Small intestine (tissue), 7 donors: ENCODE measurements around the gene DPH1. TPM values are rescaled to one million over a fixed set of nuclear protein-coding genes. Genes with fewer than 3 reads are reported as not detected.

Experiments
- DNase-seq, 2 donors: peaks; one replicate each; pipeline versions ENCODE4 v3.0.0 to v3.0.0-alpha.2; 2013
- FAIRE-seq: peaks from 2 replicates; lab custom pipeline; 2012; peaks lifted over from hg19 to GRCh38; lab: Jason Lieb, UNC
- H3K27ac ChIP-seq, 3 donors: one replicate each; pipeline ENCODE4 v1.5.1; 2013; ENCODE audit warnings: low read length in 2 of 3, mild to moderate bottlenecking in 2 of 3, control low read depth in 1 of 3, inconsistent platforms in 1 of 3, low read depth in 1 of 3, moderate library complexity in 1 of 3
- H3K27me3 ChIP-seq, 3 donors: one replicate each; pipeline ENCODE4 v1.6.1; 2013; ENCODE audit warnings: low read length in 3 of 3, inconsistent platforms in 1 of 3; ENCODE audit not compliant: control insufficient read depth in 3 of 3, insufficient read depth in 3 of 3
- H3K36me3 ChIP-seq, 3 donors: one replicate each; pipeline ENCODE4 v1.6.1; 2013; ENCODE audit warnings: low read length in 3 of 3, inconsistent platforms in 1 of 3, low read depth in 1 of 3, mild to moderate bottlenecking in 1 of 3, moderate library complexity in 1 of 3; ENCODE audit not compliant: control insufficient read depth in 3 of 3, insufficient read depth in 2 of 3
- H3K4me1 ChIP-seq, 3 donors: one replicate each; pipeline ENCODE4 v1.6.1; 2013; ENCODE audit warnings: low read length in 2 of 3, inconsistent platforms in 1 of 3, low read depth in 1 of 3, mild to moderate bottlenecking in 1 of 3, moderate library complexity in 1 of 3; ENCODE audit not compliant: control insufficient read depth in 3 of 3, insufficient read depth in 2 of 3
- H3K4me3 ChIP-seq, 3 donors: one replicate each; pipeline ENCODE4 v1.5.1; 2013; ENCODE audit warnings: low read length in 3 of 3, control low read depth in 1 of 3, inconsistent platforms in 1 of 3, low read depth in 1 of 3, mild to moderate bottlenecking in 1 of 3, moderate library complexity in 1 of 3
- H3K9me3 ChIP-seq, 2 donors: one replicate each; pipeline ENCODE4 v1.6.1; 2013; ENCODE audit warnings: low read depth in 1 of 2, low read length in 1 of 2; ENCODE audit not compliant: control insufficient read depth in 2 of 2, insufficient read depth in 1 of 2
- WGBS, 3 donors: extraction: QIAGEN DNeasy Blood & Tissue Kit; methylation state at CpG; one replicate each; pipeline ENCODE4 v1.1.7; 2013; 5-methylcytosine and 5-hydroxymethylcytosine counted together
- polyA plus RNA-seq, 4 donors: library from polyadenylated mRNA; stranded (reverse) in 3 of 4; unstranded in 1 of 4; fragments of 200-250 nt in 3 of 4; fragments of 120-200 nt in 1 of 4; gene quantifications; one replicate each; pipeline versions ENCODE4 v1.2.1 to v1.2.3, GENCODE V29; 2013
- donor health status: healthy with polysubstance abuse.
- donor health status: control.
- donor health status: control.
- donor health status: Bipolar disorder and iron deficiency.
- donor health status: healthy.

Gene DPH1
- polyA plus RNA-seq, 4 donors: 11.6 to 40.2 (median 15.8) TPM

DNA sequence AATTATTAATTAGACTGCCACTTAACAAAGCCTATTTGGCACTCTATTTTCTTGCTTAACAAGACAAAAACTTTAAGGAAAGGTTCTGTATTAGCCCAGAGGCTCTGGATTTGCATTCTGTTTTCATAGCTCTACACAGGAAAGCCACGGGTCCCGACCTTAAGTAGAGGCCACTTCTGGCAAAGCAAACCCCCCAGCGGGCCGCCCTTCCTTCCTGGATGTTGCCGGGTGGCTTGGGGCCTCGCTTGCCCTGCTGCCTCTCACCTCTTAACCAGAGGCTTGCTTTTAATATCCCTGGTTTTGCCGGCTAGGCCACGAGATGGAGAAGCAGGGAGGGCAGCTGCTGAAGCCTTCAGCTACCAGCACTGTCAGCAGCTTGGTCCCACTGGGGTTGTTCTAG lies 9.2 kb upstream of the DPH1 start:
- H3K4me3 ChIP-seq: no peak overlapping the region
- H3K4me1 ChIP-seq: peaks cover 0 to 7% (median 0%) of the 10 kb centered on the region in 3 donors
- peaks cover 6 to 76% (median 23%) of the 10 kb centered on the region in 3 donors for H3K27me3 ChIP-seq
- 48 to 67% (median 49%) methylated on average over 8 of the region's 8 CpGs for WGBS, 3 donors
- no peak for DNase-seq
- no peaks in the 10 kb centered on the region for H3K9me3 ChIP-seq
- no peak for FAIRE-seq
- H3K27ac ChIP-seq: no peak overlapping the region
- no peaks in the 10 kb centered on the region for H3K36me3 ChIP-seq

DNA sequence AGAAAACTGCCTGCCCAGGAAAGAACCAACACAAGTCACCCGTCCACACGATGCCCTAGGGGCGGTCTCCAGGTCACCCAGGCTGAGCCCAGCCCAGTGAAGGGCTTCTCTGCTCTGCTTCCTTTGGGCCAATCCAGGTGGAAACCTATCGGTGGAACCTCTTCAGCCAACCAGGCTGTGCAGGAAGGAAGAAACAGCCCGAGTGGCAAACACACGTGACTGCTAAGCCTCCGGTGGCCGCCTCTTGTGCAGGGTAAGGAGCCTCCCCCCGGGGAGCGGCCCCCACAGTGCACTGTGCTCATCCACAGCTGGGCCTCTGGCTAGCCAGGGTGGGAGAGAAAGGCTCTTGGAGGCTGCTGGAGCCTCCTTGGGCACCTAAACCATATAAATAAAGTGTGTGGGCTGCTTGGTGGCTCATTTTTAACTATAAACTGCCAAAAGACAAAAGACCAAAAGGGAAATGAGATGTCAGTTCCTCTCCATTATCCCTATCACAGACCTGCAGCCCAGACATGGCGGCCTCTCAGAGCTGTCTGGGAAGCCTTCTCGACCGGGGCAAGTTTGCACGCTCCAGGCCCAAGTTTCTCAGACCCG lies 7.2 kb upstream of the DPH1 start:
- H3K27ac ChIP-seq: no peak overlapping the region
- no peak for FAIRE-seq

DNA sequence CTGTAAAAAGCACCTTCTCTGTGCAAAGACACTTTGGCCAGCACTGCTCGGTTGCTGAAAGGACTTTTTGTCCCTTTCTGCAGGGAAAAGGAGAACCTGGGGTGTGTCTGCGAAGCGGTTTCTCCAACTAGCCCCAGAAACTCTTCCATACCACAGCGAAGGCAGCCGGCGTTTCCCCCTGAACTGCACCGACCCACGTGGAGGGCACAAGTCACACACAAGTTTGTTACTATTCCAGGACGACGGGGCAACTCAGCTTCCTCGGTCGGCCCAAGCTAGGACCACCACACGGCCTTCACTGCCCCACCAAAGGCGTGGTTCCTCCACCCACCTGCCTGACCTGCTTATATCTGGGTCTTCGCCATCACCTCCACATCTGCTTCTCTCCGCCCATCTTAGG lies 6.7 kb upstream of the DPH1 start:
- Histone ChIP-seq H3K27ac (no peak overlapping the region), H3K27me3 (peaks cover 6 to 90% (median 25%) of the 10 kb centered on the region in 3 donors), H3K9me3 (no peaks in the 10 kb centered on the region), H3K36me3 (no peaks in the 10 kb centered on the region), H3K4me1 (peaks cover 0 to 15% (median 0%) of the 10 kb centered on the region in 3 donors), H3K4me3 (no peak overlapping the region)
- 39 to 59% (median 52%) methylated on average over 15 to 16 of the region's 16 CpGs for WGBS, 3 donors
- FAIRE-seq: no peak
- no peak for DNase-seq

More for the DNA sequence above, 7.2 kb upstream of the DPH1 start:
- no peaks in the 10 kb centered on the region for H3K9me3 ChIP-seq
- peaks cover 8 to 88% (median 25%) of the 10 kb centered on the region in 3 donors for H3K27me3 ChIP-seq
- peaks cover 0 to 15% (median 0%) of the 10 kb centered on the region in 3 donors for H3K4me1 ChIP-seq
- no peak overlapping the region for H3K4me3 ChIP-seq
- 63 to 70% (median 66%) methylated on average over 15 of the region's 15 CpGs for WGBS, 3 donors
- no peak for DNase-seq
- H3K36me3 ChIP-seq: no peaks in the 10 kb centered on the region

DNA sequence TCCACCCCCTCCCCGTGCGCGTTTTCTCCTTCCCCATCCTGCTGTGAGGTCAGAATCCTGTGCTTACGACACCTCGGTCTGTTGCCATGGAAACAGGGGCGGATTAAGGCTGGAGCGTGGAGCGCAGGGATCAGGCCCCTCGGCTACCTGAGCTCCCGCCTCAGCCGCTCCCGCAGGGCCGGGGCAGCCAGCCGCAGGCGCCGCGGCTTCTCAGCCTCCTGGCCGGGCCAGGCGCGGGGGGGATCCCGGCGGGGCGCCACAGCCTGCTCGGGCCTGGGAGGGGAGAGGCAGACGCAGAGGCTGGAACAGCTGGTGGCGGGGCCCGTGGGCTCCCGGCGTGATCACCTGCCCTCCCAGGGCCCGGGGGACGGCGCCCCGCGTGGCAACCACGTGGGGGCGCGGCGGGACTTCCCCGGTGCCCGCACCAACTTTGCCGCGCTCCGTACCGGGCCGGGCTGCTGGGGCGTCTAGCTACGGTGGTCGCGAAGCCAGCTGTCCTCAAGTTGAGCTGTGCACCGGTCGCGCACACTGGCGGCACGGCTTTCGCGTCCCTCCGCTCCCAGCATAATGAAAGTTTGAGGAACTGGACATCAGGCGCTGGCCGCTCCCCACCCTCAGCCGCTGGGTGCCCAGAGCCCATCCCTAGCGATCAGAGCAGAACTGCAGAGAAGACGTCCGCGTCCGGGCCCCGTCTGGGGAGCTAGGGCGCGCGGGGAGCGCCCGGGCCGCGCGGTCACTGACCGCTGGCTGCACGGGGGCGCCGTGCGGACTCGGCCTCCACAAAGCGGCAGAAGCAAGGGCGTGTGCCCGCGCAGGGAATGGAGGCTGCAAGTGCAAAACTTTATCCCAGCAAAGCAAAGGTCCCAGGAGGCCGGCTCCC lies 6.0 kb upstream of the DPH1 start:
- Histone ChIP-seq H3K27me3 (peaks cover 6 to 90% (median 25%) of the 10 kb centered on the region in 3 donors), H3K4me1 (peaks cover 0 to 15% (median 0%) of the 10 kb centered on the region in 3 donors), H3K27ac (no peak overlapping the region), H3K9me3 (no peaks in the 10 kb centered on the region), H3K36me3 (no peaks in the 10 kb centered on the region), H3K4me3 (peak overlapping the region in 1 of 3 donors; percentile 47)
- WGBS, 3 donors: 1 to 4% (median 2%) methylated on average over 67 to 85 of the region's 85 CpGs
- DNase-seq (peak in 1 of 2 donors; percentile 62), FAIRE-seq (no peak)

DNA sequence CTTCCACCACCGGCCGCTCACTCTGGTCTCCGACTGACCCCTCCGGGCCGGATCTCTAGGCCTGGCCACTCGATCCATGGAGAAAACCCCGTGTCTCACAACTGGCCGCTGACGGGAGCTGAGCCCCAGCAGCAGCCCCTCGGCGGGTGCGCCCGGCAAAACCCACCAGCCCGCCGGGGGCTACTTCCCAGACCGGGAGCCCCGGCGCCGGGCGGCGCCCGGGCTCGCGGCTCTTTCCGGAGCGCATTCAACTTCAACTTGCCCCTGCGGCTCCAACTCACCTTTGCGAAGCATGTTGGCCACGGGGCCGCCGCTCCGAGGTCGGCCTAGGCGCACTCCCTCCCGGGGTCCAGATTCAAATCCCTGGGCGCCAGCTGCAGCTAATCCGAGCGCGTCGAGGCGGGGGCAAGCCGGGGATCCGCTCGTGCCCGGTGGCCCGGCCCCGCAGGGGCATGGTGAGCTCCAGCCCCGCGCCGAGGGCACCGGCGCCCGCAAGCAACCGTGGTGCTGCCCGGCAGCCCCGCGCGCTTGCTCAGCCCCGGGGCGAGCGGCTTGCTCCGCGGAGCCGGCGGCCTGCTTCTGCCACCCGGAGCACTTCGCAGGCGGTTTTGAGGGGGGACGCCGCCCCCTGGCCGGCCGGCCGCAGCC lies 5.3 kb upstream of the DPH1 start:
- peaks cover 0 to 17% (median 3%) of the 10 kb centered on the region in 3 donors for H3K4me1 ChIP-seq
- peak in 1 of 2 donors; percentile 30 for DNase-seq
- no peaks in the 10 kb centered on the region for H3K9me3 ChIP-seq
- H3K4me3 ChIP-seq: peak overlapping the region in 2 of 3 donors; percentile 47 to 51
- no peak overlapping the region for H3K27ac ChIP-seq
- H3K36me3 ChIP-seq: no peaks in the 10 kb centered on the region
- 1 to 2% (median 1%) methylated on average over 48 to 73 of the region's 73 CpGs for WGBS, 3 donors
- peaks cover 6 to 91% (median 23%) of the 10 kb centered on the region in 3 donors for H3K27me3 ChIP-seq
- no peak for FAIRE-seq

DNA sequence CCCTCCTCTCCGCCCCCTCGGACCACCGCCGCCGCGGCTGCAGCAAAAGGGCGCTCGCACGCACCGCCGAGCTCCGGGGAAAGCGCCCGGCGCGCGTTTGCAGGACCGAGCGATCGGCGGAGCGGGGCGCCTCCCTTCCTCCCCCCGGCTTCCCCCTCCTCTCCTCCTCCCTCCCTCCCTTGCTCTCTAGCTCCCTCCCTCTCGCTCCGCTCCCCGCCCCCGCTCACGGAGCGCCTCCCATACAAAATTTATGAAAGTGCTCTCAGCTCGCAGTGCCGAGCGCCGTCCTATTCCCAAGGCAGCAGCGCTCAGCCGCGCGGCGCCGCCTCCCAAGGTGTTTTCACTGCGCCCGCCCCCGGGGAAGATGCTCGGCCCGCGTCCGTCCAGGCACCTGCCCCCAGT lies 4.7 kb upstream of the DPH1 start, which contains the start of gene RTN4RL1:
RTN4RL1 (minus strand) TSS at position 115 of the 402 bp plus-strand sequence. CDS start 469 bp downstream, outside the sequence.
- peaks cover 0 to 18% (median 4%) of the 10 kb centered on the region in 3 donors for H3K4me1 ChIP-seq
- DNase-seq: peak; percentile 31 to 61
- H3K27ac ChIP-seq: no peak within 1 kb of the TSS
- no peak for FAIRE-seq
- WGBS, 3 donors: 0 to 1% (median 0%) methylated on average over 36 to 47 of the region's 47 CpGs
- no peaks in the 10 kb centered on the region for H3K9me3 ChIP-seq
- peaks cover 6 to 87% (median 23%) of the 10 kb centered on the region in 3 donors for H3K27me3 ChIP-seq
- H3K36me3 ChIP-seq: no peaks in the 10 kb centered on the region
- H3K4me3 ChIP-seq: peak within 1 kb of the TSS; percentile 32 to 51 (median 47)

DNA sequence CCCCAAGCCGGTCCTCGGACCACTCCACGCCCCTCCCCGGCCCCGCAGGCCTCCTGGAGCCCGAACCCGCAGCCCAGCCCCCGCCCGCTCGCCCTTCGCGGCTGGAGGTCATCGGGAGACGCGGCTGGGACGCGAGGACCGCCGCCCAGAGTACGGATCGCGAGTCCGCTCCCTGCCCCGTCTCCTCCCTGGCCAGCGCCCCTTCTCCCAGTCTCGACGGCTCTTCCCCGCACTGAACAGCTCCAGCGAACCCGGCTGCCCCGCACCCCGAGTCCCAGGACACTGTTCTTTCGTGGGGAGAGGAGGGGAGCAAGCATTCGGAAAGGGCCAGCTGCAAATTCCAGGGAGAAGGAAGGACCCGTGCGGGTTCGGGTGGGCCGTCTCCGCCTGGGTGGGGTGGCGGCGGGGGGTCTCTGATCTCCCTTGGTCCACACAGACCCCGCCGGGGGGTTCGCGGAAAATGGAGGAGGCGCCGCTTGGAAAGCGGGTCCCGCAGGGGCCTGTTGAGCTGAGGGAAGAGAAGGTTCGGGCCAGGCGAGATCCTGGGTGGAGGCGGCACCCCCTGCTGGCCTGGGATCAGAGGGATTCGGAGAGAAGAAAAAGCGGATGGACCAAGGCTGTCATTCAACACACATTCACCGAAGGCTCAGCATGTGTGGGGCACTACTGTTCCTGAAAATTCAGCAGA lies 4.2 kb upstream of the DPH1 start:
- Histone ChIP-seq H3K9me3 (no peaks in the 10 kb centered on the region), H3K27ac (no peak overlapping the region), H3K4me3 (peak overlapping the region; percentile 32 to 51 (median 47)), H3K36me3 (no peaks in the 10 kb centered on the region), H3K27me3 (peaks cover 6 to 82% (median 23%) of the 10 kb centered on the region in 3 donors), H3K4me1 (peaks cover 0 to 19% (median 5%) of the 10 kb centered on the region in 3 donors)
- no peak for FAIRE-seq
- WGBS, 3 donors: 1 to 3% (median 2%) methylated on average over 33 to 55 of the region's 55 CpGs
- peak; percentile 73 to 83 for DNase-seq
